GM06990 (cell line): ENCODE data around the gene GSC2.

Source experiments
- DNase-seq: peaks from one replicate; pipeline ENCODE4 v3.0.0-alpha.2; 2011; ENCODE audit not compliant: insufficient read length; ENCODE audit errors: extremely low read depth
- H3K27me3 ChIP-seq: replicated peaks from 2 replicates; pipeline ENCODE4 v1.6.0; 2011; ENCODE audit warnings: low read length; ENCODE audit not compliant: control insufficient read depth, insufficient read depth
- H3K36me3 ChIP-seq: 2 replicates; pipeline ENCODE4 v1.5.1; 2011; ENCODE audit warnings: low read length; ENCODE audit not compliant: control insufficient read depth, insufficient read depth
- H3K4me3 ChIP-seq: replicated peaks from 2 replicates; pipeline ENCODE4 v1.5.1; 2011; ENCODE audit warnings: low read depth, mild to moderate bottlenecking, control low read depth, low read length
- CTCF ChIP-seq: IDR thresholded peaks from 2 replicates; pipeline ENCODE4 v1.5.1; 2011; ENCODE audit warnings: low read length, control low read depth, mild to moderate bottlenecking, inconsistent platforms; ENCODE audit not compliant: insufficient read depth, poor library complexity, severe bottlenecking

The GSC2 gene

GRCh38 chr22:19097518-19097917 is 52.6 kb downstream of the GSC2 start:
- DNase-seq, result no peak
- no peak for TF ChIP-seq CTCF
- H3K36me3 ChIP-seq, result 0 out of 2 replicates have a peak, but pooled peaks cover 3% of the 10 kb centered on the region
- H3K27me3 ChIP-seq, result no peaks in the 10 kb centered on the region
- no peak overlapping the region for H3K4me3 ChIP-seq
